DND-41 (cell line): ENCODE data around the gene LRRC56.

Source experiments
- CTCF ChIP-seq: IDR thresholded peaks from 2 replicates; pipeline ENCODE4 v1.5.1; 2012; ENCODE audit warnings: borderline replicate concordance, low read length, moderate library complexity, mild to moderate bottlenecking; ENCODE audit not compliant: poor library complexity, severe bottlenecking; ENCODE audit errors: extremely low read depth
- EZH2 ChIP-seq: IDR thresholded peaks from 3 replicates; pipeline ENCODE4 v1.6.1; 2012; ENCODE audit warnings: borderline replicate concordance, low read depth, mild to moderate bottlenecking, moderate library complexity, low read length, inconsistent platforms; ENCODE audit not compliant: severe bottlenecking

- TF ChIP-seq CTCF = no peak
- TF ChIP-seq EZH2 = no peak
Observed at GRCh38 chr11:568306-569157, 31.2 kb downstream of the LRRC56 start.
